GM15510 (cell line): Measurements from ENCODE around the gene CPNE8.

Experiments used
- POLR2A ChIP-seq: IDR thresholded peaks from 3 replicates; pipeline ENCODE4 v1.6.1; 2011; ENCODE audit warnings: borderline replicate concordance; ENCODE audit not compliant: insufficient read length; ENCODE audit errors: extremely low read depth

CPNE8 gene

DNA sequence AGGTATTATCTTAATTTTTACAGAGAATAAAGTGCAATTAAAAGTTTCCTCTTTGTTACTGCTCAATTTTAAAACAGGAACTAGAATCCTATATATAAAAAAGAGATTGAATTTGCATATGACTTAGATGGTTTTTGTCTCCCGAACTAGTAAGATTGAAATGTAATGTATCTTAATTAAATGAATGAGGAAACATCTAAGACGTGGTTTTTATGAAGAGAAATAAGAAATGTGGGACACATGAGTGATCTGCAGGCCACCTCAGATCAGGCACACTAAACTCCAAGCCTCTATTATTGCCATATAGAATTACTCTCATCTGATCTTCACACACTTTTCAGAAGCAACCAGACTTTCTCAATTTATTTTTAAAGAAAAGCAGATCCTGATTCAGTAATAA lies 158.6 kb downstream of the CPNE8 start:
- no peak for TF ChIP-seq POLR2A

DNA sequence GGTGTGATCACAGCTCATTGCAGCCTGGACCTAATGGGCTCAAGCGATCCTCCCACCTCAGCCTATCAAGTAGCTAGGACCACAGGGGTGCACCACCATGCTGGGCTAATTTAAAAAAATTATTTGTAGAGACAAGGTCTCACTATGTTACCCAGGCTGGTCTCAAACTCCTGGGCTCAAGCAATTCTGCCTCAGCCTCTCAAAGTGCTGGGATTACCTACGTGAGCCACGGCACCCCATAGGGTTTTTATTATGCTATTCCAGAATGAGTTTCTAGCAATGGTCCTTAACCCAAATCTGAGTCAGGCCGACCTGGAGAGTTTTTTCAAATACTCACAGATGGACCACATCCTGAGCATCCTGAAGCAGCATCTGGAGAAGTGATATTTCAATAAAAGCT lies 159.8 kb downstream of the CPNE8 start:
- TF ChIP-seq POLR2A = no peak

DNA sequence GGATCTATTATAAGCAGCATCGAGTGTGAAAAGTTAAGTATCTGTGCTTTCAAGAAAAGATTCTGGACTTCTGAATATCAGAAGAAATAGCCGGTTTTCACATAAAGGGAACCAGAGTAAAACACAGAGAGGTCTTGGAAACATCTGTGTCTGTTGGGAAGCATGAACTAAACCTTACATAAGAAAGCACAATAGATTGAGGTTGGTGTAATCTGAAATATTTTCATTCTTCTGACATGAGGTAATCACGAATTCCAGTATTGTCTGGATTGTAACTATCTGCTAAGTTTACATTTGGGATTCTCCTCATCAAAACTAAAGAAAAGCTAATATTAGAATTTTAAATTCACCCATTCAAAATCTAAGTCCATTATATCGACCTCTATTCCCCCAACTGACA lies 161.3 kb downstream of the CPNE8 start:
- TF ChIP-seq POLR2A = no peak

DNA sequence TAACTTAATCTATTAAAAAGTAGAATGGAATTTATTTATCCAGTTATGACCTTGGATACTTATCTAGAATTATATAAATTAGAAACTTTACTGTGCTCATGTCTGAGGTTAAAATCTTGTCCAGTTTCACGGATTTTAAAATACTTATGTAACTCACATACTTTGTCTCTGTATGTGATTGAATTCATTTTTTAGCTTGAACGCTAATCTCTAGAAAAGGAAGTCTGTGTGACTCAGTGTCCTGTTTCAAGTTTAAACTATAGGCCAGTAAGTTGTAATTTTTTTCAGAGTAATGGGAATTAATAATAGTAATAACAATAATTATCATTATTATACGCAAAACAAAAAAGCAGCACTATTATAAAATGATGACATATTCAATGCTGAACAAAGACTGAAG lies 168.6 kb downstream of the CPNE8 start:
- no peak for TF ChIP-seq POLR2A

DNA sequence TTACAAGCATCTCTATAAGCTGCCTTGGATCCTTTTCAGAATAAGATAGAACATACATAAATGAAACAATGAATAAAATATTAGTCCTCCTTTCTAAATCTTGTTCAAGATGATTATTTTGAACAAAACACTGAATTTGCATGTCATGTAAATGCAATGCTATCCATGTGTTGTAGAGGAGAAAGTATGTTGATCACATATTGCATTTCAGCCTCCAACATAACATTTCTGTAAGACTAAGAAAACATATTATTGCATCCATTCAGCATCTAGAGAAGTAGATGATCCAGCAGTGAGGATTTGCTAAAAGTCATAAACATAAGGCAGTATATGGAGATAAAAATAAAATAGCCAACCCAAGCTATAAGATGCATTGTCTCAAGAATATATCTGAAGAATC lies 172.6 kb downstream of the CPNE8 start:
- no peak for TF ChIP-seq POLR2A

DNA sequence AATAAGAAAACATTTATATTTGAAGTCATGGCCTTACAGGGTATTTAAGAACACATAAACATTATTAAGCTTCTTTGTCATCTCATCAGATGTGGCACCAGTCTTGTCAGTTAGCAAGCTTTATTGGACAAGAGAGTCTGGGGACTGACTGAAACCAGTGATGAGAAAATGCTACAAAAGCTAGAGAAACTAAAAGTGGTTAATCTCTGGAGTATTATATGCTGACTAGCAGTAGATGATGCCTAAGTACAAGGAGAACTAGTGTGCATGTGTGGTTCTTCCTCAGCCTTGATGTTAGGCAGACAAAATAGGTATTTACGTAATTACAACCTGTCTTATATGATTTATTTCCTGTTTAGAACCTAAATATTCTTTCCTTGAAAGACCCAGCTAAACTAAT lies 176.5 kb downstream of the CPNE8 start:
- no peak for TF ChIP-seq POLR2A

DNA sequence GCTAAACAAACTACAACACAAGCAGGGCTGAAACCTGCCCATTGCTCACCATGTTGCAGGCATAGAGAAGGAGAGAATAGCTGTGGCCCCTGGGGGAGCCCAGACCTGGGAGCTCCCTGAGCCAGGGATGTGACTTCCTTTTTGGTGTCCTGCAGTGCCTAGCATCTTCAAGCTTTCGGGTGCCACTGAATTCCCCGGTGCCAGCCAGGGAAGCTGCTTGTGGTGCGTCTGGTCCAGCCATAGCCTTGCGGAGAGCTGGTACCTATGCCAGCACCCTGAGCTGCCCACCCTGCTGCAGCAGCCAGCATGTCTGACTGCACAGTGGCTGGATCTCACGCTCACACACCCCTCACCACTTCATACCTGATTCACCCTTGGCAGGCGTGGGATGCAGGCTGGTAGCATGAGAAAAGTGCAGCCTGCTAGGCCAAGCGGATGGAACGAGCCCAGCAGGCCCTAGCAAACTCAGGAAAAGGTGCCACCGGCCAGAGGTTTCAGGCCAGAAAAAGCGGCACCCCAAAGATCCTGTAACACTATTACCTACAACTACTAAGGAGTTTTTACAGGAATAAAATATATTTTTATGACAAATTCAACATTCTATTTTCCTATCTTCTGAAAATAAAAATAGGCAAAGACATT lies 183.7 kb downstream of the CPNE8 start:
- TF ChIP-seq POLR2A = no peak

DNA sequence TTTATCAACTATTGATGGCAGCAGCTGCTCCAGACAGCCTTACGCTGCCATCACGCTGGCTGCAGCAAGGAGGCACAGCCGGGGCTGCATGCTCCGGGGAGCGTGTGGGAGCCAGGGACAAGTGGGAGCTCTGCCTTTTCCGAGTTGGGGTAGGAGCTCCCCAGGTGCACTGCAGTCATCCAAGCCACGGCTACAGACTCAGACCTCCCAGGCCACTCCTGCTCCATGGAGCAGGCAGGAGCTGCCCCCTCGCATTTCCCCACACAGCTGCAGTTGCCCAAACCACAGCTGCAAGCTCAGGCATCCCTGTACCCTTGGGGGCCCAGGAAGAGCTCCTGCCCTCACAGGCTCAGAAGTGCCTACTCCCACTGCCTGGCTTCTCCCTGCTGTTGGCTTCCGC lies 184.7 kb downstream of the CPNE8 start:
- TF ChIP-seq POLR2A = no peak

DNA sequence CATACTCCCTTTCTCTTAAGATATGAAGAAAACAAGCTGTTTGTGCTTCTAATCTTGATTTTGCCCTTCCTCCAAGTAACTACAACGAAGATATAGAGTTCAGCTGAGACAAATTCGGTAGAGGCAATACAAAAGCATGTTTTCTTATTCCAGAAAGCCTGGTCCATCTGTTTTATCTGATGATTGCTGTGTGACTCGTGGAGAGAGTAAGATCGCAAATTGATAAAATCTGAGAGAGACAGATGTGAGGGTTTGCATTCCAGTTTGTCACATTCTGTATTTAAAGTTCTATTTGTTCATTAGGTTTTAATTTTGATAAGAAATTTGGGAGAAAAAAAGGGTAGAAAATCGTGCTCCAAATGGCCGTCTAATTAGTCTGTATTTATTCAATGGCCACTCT lies 192.1 kb downstream of the CPNE8 start:
- no peak for TF ChIP-seq POLR2A

DNA sequence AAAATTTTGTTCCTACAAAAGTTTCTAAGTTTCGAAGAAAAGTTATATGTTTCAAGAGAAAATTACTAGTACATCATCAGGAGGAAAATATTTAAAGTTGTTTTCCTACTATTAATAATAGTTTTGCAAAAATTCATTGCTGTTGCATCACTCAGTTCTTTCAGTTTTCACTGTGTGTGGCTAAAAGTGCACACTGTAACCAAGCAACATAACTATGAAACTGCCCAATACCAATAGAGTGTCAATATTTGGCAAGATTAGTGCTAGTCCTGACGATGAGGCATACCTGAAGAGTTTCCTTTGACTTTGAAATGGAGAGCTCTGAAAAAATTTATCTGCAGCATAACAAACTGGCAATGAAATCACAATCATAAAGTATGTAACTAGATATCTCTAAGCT lies 194.3 kb downstream of the CPNE8 start:
- no peak for TF ChIP-seq POLR2A

DNA sequence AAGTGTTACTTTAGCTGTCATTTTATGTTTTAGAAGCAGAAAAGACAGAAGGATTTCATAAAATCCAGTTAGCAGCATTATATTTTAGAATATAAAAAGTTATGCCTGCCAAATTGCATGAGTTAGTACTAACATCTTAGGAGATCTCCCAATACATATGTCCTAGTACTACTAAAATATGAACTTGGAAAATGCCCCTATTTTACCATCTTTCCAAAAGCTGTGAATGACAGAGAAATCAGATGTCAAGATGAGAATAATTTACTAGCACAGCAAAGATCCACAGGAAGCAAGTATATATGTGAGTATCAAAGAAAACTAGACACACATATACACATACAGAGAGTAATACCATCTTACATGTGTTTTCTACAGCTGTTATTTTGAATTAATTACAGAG lies 196.9 kb downstream of the CPNE8 start:
- no peak for TF ChIP-seq POLR2A

DNA sequence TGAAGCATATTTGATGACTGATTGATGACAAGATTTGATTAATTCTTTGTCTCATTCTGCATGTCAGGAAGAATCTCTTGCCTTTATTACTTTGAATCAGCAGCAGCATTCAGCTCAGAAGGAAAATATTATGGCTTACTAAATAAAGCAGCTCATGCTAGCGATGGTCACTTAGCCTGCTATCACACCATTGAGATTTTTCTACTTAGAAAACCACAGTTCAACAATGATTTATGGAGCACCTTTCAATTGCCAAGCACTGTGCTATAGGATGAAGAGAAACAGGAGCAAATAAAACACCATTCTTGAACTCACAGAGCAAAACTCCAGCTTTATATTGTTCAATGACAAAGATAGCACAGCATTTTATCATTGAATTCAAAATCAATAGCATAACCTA lies 197.7 kb downstream of the CPNE8 start:
- no peak for TF ChIP-seq POLR2A

DNA sequence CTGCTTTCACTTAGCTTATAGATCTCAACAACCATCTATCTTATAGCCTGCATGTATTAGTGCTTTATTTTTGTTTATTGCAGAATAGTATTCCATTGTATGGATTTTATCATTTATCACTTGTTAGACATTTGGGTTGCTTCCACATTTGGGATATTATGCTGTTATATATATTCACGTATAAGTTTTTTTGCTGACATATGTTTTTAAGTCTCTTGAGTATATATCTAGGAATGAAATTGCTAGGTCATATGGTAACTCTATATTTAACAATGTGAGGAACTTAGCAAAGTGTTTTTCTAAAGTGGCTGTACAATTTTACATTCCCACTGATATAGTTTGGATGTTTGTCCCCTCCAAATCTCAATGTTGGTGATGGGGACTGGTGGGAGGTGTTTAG lies 208.1 kb downstream of the CPNE8 start:
- TF ChIP-seq POLR2A = no peak

DNA sequence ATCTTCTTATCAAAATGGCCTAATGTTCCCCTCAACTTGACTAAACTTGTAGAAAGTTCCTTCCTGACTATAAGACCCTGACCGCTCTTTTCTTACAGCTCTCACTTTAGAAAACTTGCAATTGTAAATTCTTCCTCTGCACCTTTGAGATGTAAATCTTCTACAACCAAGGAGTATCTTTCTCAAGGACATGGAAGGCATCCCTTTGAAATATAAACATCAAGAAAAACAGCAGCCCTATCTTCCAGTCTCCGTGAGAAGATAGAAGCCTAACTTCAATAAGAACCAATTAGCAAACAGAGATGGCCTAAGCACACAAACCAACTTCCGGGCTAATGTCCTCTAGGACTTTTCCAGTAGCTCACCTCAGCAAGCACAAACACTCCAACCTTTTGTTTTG lies 210.3 kb downstream of the CPNE8 start:
- no peak for TF ChIP-seq POLR2A

DNA sequence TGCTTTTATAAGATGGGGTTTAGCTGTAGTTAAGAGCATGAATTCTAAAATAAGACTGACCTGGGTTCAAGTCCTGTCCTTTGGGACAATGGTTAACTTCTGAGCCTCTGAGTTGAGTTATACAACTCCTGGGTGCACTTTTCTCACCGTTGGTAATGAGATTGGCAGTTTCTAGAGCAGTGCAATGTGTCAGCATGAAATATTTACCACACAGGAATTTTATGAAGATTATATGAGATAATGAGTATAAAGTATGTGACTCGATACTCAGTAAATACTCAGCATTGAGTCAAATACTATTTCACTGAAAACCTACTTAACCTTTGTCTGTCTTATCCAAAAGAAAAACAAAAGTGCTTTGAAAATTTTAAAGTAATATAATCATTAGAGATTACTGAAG lies 214.2 kb downstream of the CPNE8 start:
- TF ChIP-seq POLR2A = no peak

DNA sequence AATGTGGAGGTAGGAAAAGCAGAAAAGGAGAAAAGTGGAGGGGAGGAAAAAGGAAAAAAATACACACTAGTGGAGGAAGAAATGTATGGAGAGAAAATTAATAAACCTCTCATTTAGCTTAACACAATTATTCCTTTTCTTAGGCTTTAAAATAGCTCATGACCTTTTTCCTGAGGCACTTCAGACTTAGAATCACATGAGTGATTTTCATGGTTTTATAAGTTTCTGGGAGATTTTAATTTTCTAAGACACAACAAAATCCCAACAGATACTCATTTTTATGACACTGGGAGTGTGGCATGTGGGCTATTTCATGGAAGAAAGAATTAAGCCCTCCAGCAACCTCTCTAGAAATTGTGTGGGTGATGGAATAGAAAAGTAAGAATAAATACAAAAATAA lies 214.7 kb downstream of the CPNE8 start:
- no peak for TF ChIP-seq POLR2A

DNA sequence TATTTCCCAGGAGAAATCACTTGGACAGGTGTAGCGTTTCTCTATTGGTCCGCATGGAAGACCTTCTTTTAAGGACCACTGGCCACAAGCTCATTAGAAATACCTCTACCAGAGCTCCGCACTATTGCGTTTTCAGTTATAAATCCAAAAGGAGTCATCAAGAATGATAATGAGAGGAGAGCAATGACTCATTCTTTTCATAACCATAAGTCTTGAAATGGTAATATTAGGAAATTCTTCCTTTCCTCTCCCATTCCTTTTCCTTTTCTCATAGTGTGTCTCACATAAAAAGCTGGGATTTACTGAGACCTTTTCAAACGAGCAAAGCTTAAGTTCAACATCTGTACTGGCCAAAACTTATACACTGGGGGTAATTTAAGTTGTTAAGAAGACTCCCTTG lies 215.7 kb downstream of the CPNE8 start:
- TF ChIP-seq POLR2A = no peak

DNA sequence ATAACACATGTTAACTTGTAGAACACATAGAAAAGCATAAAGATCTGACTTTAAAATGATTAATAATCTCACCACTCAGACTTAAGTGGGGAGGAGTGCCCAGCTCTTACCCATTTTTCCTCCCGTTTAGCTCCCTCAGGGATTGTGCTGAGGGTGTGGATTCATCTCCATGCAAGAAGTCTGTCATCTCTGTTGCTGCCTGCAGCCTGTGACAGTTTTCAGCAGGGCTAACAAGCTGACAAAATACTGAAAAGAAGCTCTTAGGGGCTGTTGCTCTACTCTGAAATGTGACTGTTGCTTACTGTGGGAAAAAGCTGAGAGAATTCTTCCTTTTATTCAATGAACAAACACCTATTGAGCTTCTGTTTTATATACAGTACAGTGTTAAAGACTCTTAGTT lies 216.2 kb downstream of the CPNE8 start:
- no peak for TF ChIP-seq POLR2A

DNA sequence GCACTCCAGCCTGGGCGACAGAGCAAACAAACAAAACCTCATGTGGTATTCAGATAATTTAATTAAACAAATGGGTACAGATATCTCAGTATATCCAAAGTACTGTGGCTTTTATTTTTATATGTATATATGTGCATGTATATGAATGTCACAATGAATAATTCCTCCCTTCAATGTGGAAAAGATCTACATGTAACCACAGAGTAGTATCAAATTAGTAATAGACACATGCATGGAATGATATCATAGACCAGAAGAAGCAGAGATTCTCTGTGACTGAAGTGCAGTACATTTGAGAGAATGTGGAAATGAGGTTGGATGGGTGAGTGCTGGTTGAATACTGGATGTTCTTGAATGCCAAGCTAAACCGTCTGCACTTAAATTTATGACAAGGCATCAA lies 222.9 kb downstream of the CPNE8 start:
- TF ChIP-seq POLR2A = no peak

DNA sequence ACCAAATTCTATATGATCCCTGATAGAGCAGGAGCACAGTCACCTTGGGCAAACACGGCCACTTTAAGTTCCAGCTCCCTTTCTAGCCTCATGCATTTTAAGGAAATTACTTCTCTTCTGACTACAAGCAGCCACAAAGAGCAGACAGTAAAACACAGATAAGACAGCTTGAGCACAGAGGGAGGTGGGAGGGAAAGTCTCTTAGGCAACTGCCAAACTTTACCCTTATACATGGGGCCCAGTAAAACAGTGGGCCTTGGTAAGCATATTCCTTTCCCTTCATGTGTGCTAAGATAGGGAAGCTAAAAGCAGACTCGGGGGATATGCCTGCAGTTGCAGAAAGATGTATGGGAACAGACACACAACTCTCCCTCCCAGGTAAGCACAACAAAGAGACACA lies 235.9 kb downstream of the CPNE8 start:
- TF ChIP-seq POLR2A = no peak
